HG02759 (cell line): Measurements from ENCODE around the gene SERPINB13.

Experiments
- ATAC-seq: cut with Tn5 transposase; IDR thresholded peaks from one replicate; pipeline ENCODE4 v1.9.1; 2021; ENCODE audit warnings: mild to moderate bottlenecking, moderate library complexity; ENCODE audit not compliant: unreplicated experiment

Gene SERPINB13

GRCh38 chr18:63646936-63647335 lies 59.8 kb downstream of the SERPINB13 start:
- ATAC-seq: no peak

- ATAC-seq: no peak
Observed at GRCh38 chr18:63648241-63648640, 61.1 kb downstream of the SERPINB13 start.
